Measurements from ENCODE around the gene JPH4. TPM values are rescaled to one million over a fixed set of nuclear protein-coding genes. Genes with fewer than 3 reads are reported as not detected.
A peak's percentile ranks its signal among the peaks of the same experiment; 100 is the strongest.

Gene JPH4
- total and polyA plus RNA-seq, 2 experiments from 2014 or later = not detected

DNA sequence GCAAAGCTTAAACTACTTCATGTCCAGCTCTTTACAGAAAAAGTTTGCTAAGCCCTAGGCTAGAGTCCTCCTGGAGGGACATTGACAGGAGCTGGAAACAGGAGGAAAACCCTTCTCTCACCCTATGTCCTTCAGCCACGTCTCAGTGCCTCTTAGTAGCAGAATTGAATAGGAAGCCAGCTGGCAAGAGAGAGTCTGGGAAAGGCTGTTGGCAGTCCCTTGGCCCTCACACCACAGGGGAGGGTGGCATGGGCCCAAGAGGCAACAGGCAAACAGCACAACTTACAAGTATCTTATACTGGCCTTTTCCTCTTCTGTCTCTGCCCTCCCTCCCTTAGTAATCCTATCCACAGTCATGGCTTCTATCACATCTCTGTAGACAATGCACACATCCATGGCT lies 29.9 kb upstream of the JPH4 start:
- Histone ChIP-seq H3K4me3 (no peak overlapping the region), H3K9me2 (ENCODE audit: insufficient read depth) (no peaks in the 10 kb centered on the region), H3K4me1 (ENCODE audit: insufficient read depth) (no peaks in the 10 kb centered on the region), H3F3A (ENCODE audit: insufficient read depth) (no peaks in the 10 kb centered on the region), H3K36me3 (ENCODE audit: low read depth) (no peaks in the 10 kb centered on the region), H3K4me2 (ENCODE audit: unreplicated experiment) (no peak overlapping the region), H2AFZ (no peak overlapping the region), H3K27ac (no peak overlapping the region), H3K9ac (no peak overlapping the region), H3K9me3 (ENCODE audit: low read depth) (no peaks in the 10 kb centered on the region), H4K20me1 (ENCODE audit: insufficient read depth) (no peaks in the 10 kb centered on the region), H3K27me3 (replicated peaks; ENCODE audit: insufficient read depth) (peaks cover 17% of the 10 kb centered on the region), H3K79me2 (ENCODE audit: insufficient read depth) (no peaks in the 10 kb centered on the region)
- DNase-seq = no peak
- 0 to 9% methylated on average over 1 of the region's 1 CpG for WGBS, 2 experiments (ENCODE audit: low coverage in 1 of 2, low lambda C conversion rate in 2 of 2, missing lambda C conversion rate in 2 of 2)
- TF ChIP-seq EZH2phosphoT487 (IDR thresholded peaks at IDR 0.05; ENCODE audit: insufficient read depth, low read depth) (no peak), EZH2 (IDR thresholded peaks at IDR 0.05; ENCODE audit: insufficient read depth, poor library complexity, severe bottlenecking) (no peak)
- in situ Hi-C loops (cut with MboI) = no loop called here

DNA sequence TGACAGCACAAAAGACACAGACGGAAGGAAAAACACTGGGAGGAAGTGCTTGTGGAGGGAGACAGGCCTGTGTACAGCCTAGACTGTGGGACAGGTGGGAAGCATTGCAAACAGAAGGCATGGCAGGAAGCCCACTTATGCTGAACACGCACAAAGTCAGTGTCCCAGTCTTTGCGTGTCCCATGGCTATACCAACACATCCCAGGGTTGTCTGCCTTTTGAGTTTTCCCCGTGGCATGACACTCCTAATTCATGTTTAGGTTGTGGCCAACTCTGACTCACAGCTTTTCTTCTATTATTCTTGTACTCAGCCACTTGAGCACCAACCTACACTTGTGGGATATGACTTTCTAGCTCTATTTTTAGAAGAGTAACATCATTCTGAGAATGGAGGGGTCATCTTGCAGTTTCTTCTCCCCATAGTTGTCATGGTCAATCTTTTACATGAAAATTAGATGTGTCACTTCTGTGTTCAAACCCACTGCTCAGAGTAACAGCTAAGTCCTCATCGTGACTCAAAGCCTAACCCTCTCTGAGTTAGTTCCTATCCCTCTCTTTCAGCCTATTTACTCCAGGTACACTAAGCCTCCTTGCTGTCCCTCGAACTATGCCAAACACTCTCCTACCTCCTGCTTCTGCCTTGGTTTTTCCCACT lies 27.5 kb upstream of the JPH4 start:
- Histone ChIP-seq H3K9ac (no peak overlapping the region), H3K9me3 (ENCODE audit: low read depth) (no peaks in the 10 kb centered on the region), H3F3A (ENCODE audit: insufficient read depth) (no peaks in the 10 kb centered on the region), H2AFZ (no peak overlapping the region), H3K27ac (no peak overlapping the region), H3K9me2 (ENCODE audit: insufficient read depth) (no peaks in the 10 kb centered on the region), H3K27me3 (replicated peaks; ENCODE audit: insufficient read depth) (0 out of 2 replicates have a peak, but pooled peaks cover 4% of the 10 kb centered on the region), H4K20me1 (ENCODE audit: insufficient read depth) (no peaks in the 10 kb centered on the region), H3K36me3 (ENCODE audit: low read depth) (no peaks in the 10 kb centered on the region), H3K79me2 (ENCODE audit: insufficient read depth) (no peaks in the 10 kb centered on the region), H3K4me2 (ENCODE audit: unreplicated experiment) (no peak overlapping the region), H3K4me3 (no peak overlapping the region), H3K4me1 (ENCODE audit: insufficient read depth) (no peaks in the 10 kb centered on the region)
- TF ChIP-seq EZH2phosphoT487 (IDR thresholded peaks at IDR 0.05; ENCODE audit: insufficient read depth, low read depth) (no peak), EZH2 (IDR thresholded peaks at IDR 0.05; ENCODE audit: insufficient read depth, poor library complexity, severe bottlenecking) (no peak)
- in situ Hi-C loops (cut with MboI) = no loop called here
- DNase-seq = peak; percentile 28
- whole genome bisulfite sequencing, 2 experiments (ENCODE audit: low coverage in 1 of 2, low lambda C conversion rate in 2 of 2, missing lambda C conversion rate in 2 of 2) = 36 to 44% methylated on average over 6 of the region's 6 CpGs

DNA sequence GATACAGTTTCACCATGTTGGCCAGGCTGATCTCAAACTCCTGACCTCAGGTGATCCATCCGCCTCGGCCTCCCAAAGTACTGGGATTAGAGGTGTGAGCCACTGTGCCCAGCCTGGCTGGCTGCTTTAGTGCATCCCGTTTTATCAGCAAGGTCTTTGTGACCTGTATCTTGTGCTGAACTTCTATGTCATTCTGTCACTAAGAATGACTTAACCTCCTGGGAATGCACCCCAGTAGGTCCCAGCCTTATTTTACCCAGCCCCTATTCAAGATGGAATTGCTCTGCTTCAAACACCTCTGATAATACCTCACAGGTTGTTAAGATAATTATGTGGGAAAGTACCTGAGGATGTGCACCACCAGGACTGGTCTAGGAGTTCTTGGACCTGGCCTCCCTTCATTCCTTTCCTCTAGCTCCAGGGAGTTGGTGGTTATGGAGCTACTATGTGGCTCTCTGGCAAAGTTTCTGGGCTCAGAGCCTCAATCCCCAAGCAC lies 26.1 kb upstream of the JPH4 start:
- in situ Hi-C loops (cut with MboI) = no loop called here
- Histone ChIP-seq H4K20me1 (ENCODE audit: insufficient read depth) (no peaks in the 10 kb centered on the region), H3K27ac (no peak overlapping the region), H3K36me3 (ENCODE audit: low read depth) (no peaks in the 10 kb centered on the region), H3K79me2 (ENCODE audit: insufficient read depth) (no peaks in the 10 kb centered on the region), H3K4me1 (ENCODE audit: insufficient read depth) (no peaks in the 10 kb centered on the region), H3K9ac (no peak overlapping the region), H3K27me3 (replicated peaks; ENCODE audit: insufficient read depth) (no peaks in the 10 kb centered on the region), H3K9me3 (ENCODE audit: low read depth) (no peaks in the 10 kb centered on the region), H2AFZ (no peak overlapping the region), H3K4me2 (ENCODE audit: unreplicated experiment) (no peak overlapping the region), H3K4me3 (no peak overlapping the region), H3K9me2 (ENCODE audit: insufficient read depth) (no peaks in the 10 kb centered on the region), H3F3A (ENCODE audit: insufficient read depth) (no peaks in the 10 kb centered on the region)
- no peak for DNase-seq
- TF ChIP-seq EZH2 (IDR thresholded peaks at IDR 0.05; ENCODE audit: insufficient read depth, poor library complexity, severe bottlenecking) (no peak), EZH2phosphoT487 (IDR thresholded peaks at IDR 0.05; ENCODE audit: insufficient read depth, low read depth) (no peak)
- WGBS, 2 experiments (ENCODE audit: low coverage in 1 of 2, low lambda C conversion rate in 2 of 2, missing lambda C conversion rate in 2 of 2) = 71 to 72% methylated on average over 3 of the region's 3 CpGs

DNA sequence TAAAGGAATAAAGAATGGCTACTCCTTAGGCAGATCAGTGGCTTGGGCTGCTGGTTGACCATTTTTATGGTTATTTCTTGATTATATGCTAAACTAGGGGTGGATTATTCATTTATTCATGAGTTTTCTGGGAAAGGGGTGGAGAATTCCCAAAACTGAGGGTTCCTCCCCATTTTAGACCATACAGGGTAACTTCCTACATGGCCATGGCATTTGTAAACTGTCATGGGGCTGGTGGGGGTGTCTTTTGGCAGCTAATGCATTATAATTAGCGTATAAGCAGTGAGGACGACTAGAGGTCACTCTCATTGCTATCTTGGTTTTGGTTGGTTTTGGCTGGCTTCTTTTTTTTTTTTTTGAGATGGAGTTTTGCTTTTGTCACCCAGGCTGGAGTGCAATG lies 25.6 kb upstream of the JPH4 start:
- Histone ChIP-seq H3K4me1 (ENCODE audit: insufficient read depth) (no peaks in the 10 kb centered on the region), H3K4me2 (ENCODE audit: unreplicated experiment) (no peak overlapping the region), H4K20me1 (ENCODE audit: insufficient read depth) (no peaks in the 10 kb centered on the region), H3K9me3 (ENCODE audit: low read depth) (no peaks in the 10 kb centered on the region), H3K79me2 (ENCODE audit: insufficient read depth) (no peaks in the 10 kb centered on the region), H3F3A (ENCODE audit: insufficient read depth) (no peaks in the 10 kb centered on the region), H3K9me2 (ENCODE audit: insufficient read depth) (no peaks in the 10 kb centered on the region), H3K4me3 (no peak overlapping the region), H2AFZ (no peak overlapping the region), H3K9ac (no peak overlapping the region), H3K36me3 (ENCODE audit: low read depth) (no peaks in the 10 kb centered on the region), H3K27me3 (replicated peaks; ENCODE audit: insufficient read depth) (no peaks in the 10 kb centered on the region; the same call in 1 of the 2 replicates), H3K27ac (no peak overlapping the region)
- WGBS, 2 experiments (ENCODE audit: low coverage in 1 of 2, low lambda C conversion rate in 2 of 2, missing lambda C conversion rate in 2 of 2) = 58% methylated on average over 2 of the region's 2 CpGs
- in situ Hi-C loops (cut with MboI) = no loop called here
- no peak for TF ChIP-seq EZH2phosphoT487 (IDR thresholded peaks at IDR 0.05; ENCODE audit: insufficient read depth, low read depth)
- no peak for TF ChIP-seq EZH2 (IDR thresholded peaks at IDR 0.05; ENCODE audit: insufficient read depth, poor library complexity, severe bottlenecking)
- no peak for DNase-seq
